ENCODE results near the gene SERPINA1. TPM values are rescaled to one million over a fixed set of nuclear protein-coding genes. Genes with fewer than 3 reads are reported as not detected.

SERPINA1 gene
- polyA plus RNA-seq, 1 donor: 1,712 TPM

- no peak overlapping the region for H3K4me3 ChIP-seq (ENCODE audit: low read length)
- no peaks in the 10 kb centered on the region for H3K4me1 ChIP-seq (ENCODE audit: control insufficient read depth, insufficient read depth, low read length)
- no peaks in the 10 kb centered on the region for H3K36me3 ChIP-seq (ENCODE audit: control insufficient read depth, insufficient read depth, low read length)
- no peaks in the 10 kb centered on the region for H3K9me3 ChIP-seq (ENCODE audit: control insufficient read depth, low read depth, low read length)
- DNase-seq: no peak
- no peak overlapping the region for H3K27ac ChIP-seq (ENCODE audit: low read length)
- H3K27me3 ChIP-seq (ENCODE audit: control insufficient read depth, insufficient read depth, low read length): no peaks in the 10 kb centered on the region
- no CpG with 5 or more reads among the region's 3 CpGs for WGBS (ENCODE audit: insufficient coverage, low lambda C conversion rate)
These were observed 12.0 kb upstream of the SERPINA1 start for GRCh38 chr14:94400422-94400841.

- no peak overlapping the region for H3K4me3 ChIP-seq (ENCODE audit: low read length)
- peaks cover 4% of the 10 kb centered on the region for H3K4me1 ChIP-seq (ENCODE audit: control insufficient read depth, insufficient read depth, low read length)
- H3K27me3 ChIP-seq (ENCODE audit: control insufficient read depth, insufficient read depth, low read length): no peaks in the 10 kb centered on the region
- no CpG with 5 or more reads among the region's 5 CpGs for WGBS (ENCODE audit: insufficient coverage, low lambda C conversion rate)
- no peaks in the 10 kb centered on the region for H3K9me3 ChIP-seq (ENCODE audit: control insufficient read depth, low read depth, low read length)
- no peak for DNase-seq
- no peak overlapping the region for H3K27ac ChIP-seq (ENCODE audit: low read length)
- no peaks in the 10 kb centered on the region for H3K36me3 ChIP-seq (ENCODE audit: control insufficient read depth, insufficient read depth, low read length)
These were observed 10.1 kb upstream of the SERPINA1 start for GRCh38 chr14:94398536-94398935.

GRCh38 chr14:94398182-94398479, 9.7 kb upstream of the SERPINA1 start:
- no peak for DNase-seq
- Histone ChIP-seq H3K36me3 (ENCODE audit: control insufficient read depth, insufficient read depth, low read length) (no peaks in the 10 kb centered on the region), H3K27me3 (ENCODE audit: control insufficient read depth, insufficient read depth, low read length) (no peaks in the 10 kb centered on the region), H3K27ac (ENCODE audit: low read length) (no peak overlapping the region), H3K9me3 (ENCODE audit: control insufficient read depth, low read depth, low read length) (no peaks in the 10 kb centered on the region), H3K4me3 (ENCODE audit: low read length) (no peak overlapping the region), H3K4me1 (ENCODE audit: control insufficient read depth, insufficient read depth, low read length) (peaks cover 4% of the 10 kb centered on the region)
- WGBS (ENCODE audit: insufficient coverage, low lambda C conversion rate): 10% methylated on average over 2 of the region's 4 CpGs

- Histone ChIP-seq H3K27me3 (ENCODE audit: control insufficient read depth, insufficient read depth, low read length) (no peaks in the 10 kb centered on the region), H3K4me1 (ENCODE audit: control insufficient read depth, insufficient read depth, low read length) (peaks cover 4% of the 10 kb centered on the region), H3K27ac (ENCODE audit: low read length) (no peak overlapping the region), H3K9me3 (ENCODE audit: control insufficient read depth, low read depth, low read length) (no peaks in the 10 kb centered on the region), H3K4me3 (ENCODE audit: low read length) (no peak overlapping the region), H3K36me3 (ENCODE audit: control insufficient read depth, insufficient read depth, low read length) (no peaks in the 10 kb centered on the region)
- no CpG with 5 or more reads among the region's 9 CpGs for WGBS (ENCODE audit: insufficient coverage, low lambda C conversion rate)
- DNase-seq: no peak
These were observed 9.1 kb upstream of the SERPINA1 start for GRCh38 chr14:94397289-94398181.

GRCh38 chr14:94396628-94397225, 8.3 kb upstream of the SERPINA1 start:
- DNase-seq: no peak
- no peaks in the 10 kb centered on the region for H3K27me3 ChIP-seq (ENCODE audit: control insufficient read depth, insufficient read depth, low read length)
- H3K9me3 ChIP-seq (ENCODE audit: control insufficient read depth, low read depth, low read length): no peaks in the 10 kb centered on the region
- no peak overlapping the region for H3K4me3 ChIP-seq (ENCODE audit: low read length)
- no peaks in the 10 kb centered on the region for H3K36me3 ChIP-seq (ENCODE audit: control insufficient read depth, insufficient read depth, low read length)
- no peak overlapping the region for H3K27ac ChIP-seq (ENCODE audit: low read length)
- peaks cover 4% of the 10 kb centered on the region for H3K4me1 ChIP-seq (ENCODE audit: control insufficient read depth, insufficient read depth, low read length)

GRCh38 chr14:94395888-94396574, 7.6 kb upstream of the SERPINA1 start:
- no CpG with 5 or more reads among the region's 5 CpGs for WGBS (ENCODE audit: insufficient coverage, low lambda C conversion rate)
- DNase-seq: no peak
- Histone ChIP-seq H3K36me3 (ENCODE audit: control insufficient read depth, insufficient read depth, low read length) (no peaks in the 10 kb centered on the region), H3K9me3 (ENCODE audit: control insufficient read depth, low read depth, low read length) (no peaks in the 10 kb centered on the region), H3K4me3 (ENCODE audit: low read length) (no peak overlapping the region), H3K4me1 (ENCODE audit: control insufficient read depth, insufficient read depth, low read length) (peaks cover 6% of the 10 kb centered on the region), H3K27ac (ENCODE audit: low read length) (no peak overlapping the region), H3K27me3 (ENCODE audit: control insufficient read depth, insufficient read depth, low read length) (no peaks in the 10 kb centered on the region)

- Histone ChIP-seq H3K4me1 (ENCODE audit: control insufficient read depth, insufficient read depth, low read length) (peaks cover 13% of the 10 kb centered on the region), H3K27ac (ENCODE audit: low read length) (no peak overlapping the region), H3K27me3 (ENCODE audit: control insufficient read depth, insufficient read depth, low read length) (no peaks in the 10 kb centered on the region), H3K4me3 (ENCODE audit: low read length) (no peak overlapping the region), H3K9me3 (ENCODE audit: control insufficient read depth, low read depth, low read length) (no peaks in the 10 kb centered on the region), H3K36me3 (ENCODE audit: control insufficient read depth, insufficient read depth, low read length) (no peaks in the 10 kb centered on the region)
- WGBS (ENCODE audit: insufficient coverage, low lambda C conversion rate): 85% methylated on average over 3 of the region's 4 CpGs
- no peak for DNase-seq
These were observed 7.0 kb upstream of the SERPINA1 start for GRCh38 chr14:94395282-94395887.

- Histone ChIP-seq H3K9me3 (ENCODE audit: control insufficient read depth, low read depth, low read length) (no peaks in the 10 kb centered on the region), H3K4me3 (ENCODE audit: low read length) (no peak overlapping the region), H3K27me3 (ENCODE audit: control insufficient read depth, insufficient read depth, low read length) (no peaks in the 10 kb centered on the region), H3K36me3 (ENCODE audit: control insufficient read depth, insufficient read depth, low read length) (no peaks in the 10 kb centered on the region), H3K27ac (ENCODE audit: low read length) (no peak overlapping the region), H3K4me1 (ENCODE audit: control insufficient read depth, insufficient read depth, low read length) (peaks cover 20% of the 10 kb centered on the region)
- 40% methylated on average over 1 of the region's 9 CpGs for WGBS (ENCODE audit: insufficient coverage, low lambda C conversion rate)
- DNase-seq: no peak
These were observed 6.3 kb upstream of the SERPINA1 start for GRCh38 chr14:94394581-94395207.

- Histone ChIP-seq H3K27ac (ENCODE audit: low read length) (no peak overlapping the region), H3K4me1 (ENCODE audit: control insufficient read depth, insufficient read depth, low read length) (peaks cover 26% of the 10 kb centered on the region), H3K36me3 (ENCODE audit: control insufficient read depth, insufficient read depth, low read length) (no peaks in the 10 kb centered on the region), H3K4me3 (ENCODE audit: low read length) (no peak overlapping the region), H3K27me3 (ENCODE audit: control insufficient read depth, insufficient read depth, low read length) (no peaks in the 10 kb centered on the region), H3K9me3 (ENCODE audit: control insufficient read depth, low read depth, low read length) (no peaks in the 10 kb centered on the region)
- DNase-seq: no peak
- no CpG with 5 or more reads among the region's 8 CpGs for WGBS (ENCODE audit: insufficient coverage, low lambda C conversion rate)
These were observed 5.7 kb upstream of the SERPINA1 start for GRCh38 chr14:94394025-94394493.

GRCh38 chr14:94393474-94393873, 5.1 kb upstream of the SERPINA1 start:
- Histone ChIP-seq H3K36me3 (ENCODE audit: control insufficient read depth, insufficient read depth, low read length) (no peaks in the 10 kb centered on the region), H3K4me1 (ENCODE audit: control insufficient read depth, insufficient read depth, low read length) (peaks cover 30% of the 10 kb centered on the region), H3K9me3 (ENCODE audit: control insufficient read depth, low read depth, low read length) (no peaks in the 10 kb centered on the region), H3K27me3 (ENCODE audit: control insufficient read depth, insufficient read depth, low read length) (no peaks in the 10 kb centered on the region), H3K4me3 (ENCODE audit: low read length) (no peak overlapping the region), H3K27ac (ENCODE audit: low read length) (no peak overlapping the region)
- WGBS (ENCODE audit: insufficient coverage, low lambda C conversion rate): 86% methylated on average over 4 of the region's 10 CpGs
- no peak for DNase-seq

Measured in large intestine (tissue), 3 donors.